Activated CD4-positive, alpha-beta T cell treated with anti-CD3 and anti-CD28 coated beads for 48 hours (primary cell): Measurements from ENCODE around the gene KIF6.

Source experiments
- DNase-seq: peaks from one replicate; pipeline ENCODE4 v3.0.0-alpha.2; 2020

The KIF6 gene

GRCh38 chr6:39409889-39410288 is 315.3 kb downstream of the KIF6 start:
- DNase-seq, result no peak

DNA sequence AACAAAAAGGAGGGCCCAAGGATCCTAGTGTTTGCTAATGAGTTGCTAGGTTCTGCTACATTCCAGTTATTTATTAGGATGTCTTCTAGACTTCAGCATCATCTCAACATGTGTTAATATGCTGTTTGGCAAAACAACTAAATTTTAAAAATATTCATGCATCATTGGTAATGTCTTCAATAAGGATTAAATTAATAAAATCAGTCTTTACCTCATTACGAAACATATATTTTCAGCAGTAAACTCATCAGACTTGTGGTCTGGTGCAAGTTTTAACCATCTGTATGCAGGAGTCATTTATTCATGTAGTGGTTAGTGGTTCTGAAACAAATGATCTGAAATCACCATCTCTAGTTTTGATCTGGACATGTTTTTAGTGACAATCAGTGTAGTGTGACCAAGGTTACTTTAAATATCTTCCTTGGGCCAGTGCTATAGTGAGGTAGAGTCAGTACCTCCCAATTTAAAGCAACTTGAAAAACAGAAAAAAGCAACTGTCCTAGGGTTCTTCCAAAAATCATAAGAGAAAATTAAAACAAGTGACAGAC is 317.7 kb downstream of the KIF6 start:
- no peak for DNase-seq

DNA sequence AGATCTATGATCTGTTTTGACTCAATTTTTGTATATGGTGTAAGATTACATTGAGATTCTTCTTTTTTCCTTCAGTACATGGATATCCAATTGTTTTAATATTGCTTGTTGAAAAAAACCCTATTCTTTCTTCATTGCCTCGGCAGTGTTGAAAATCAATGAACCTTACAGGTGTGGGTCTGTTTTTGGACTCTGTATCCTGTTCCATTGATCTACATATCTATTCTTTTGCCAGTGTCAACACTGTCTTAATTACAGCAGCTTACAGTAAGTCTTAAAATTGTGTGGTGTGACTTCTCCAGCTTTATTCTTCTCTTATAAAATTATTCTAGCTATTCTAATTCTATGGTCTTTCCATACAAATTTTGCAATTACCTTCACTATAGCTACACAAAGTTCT is 320.9 kb downstream of the KIF6 start:
- no peak for DNase-seq

DNA sequence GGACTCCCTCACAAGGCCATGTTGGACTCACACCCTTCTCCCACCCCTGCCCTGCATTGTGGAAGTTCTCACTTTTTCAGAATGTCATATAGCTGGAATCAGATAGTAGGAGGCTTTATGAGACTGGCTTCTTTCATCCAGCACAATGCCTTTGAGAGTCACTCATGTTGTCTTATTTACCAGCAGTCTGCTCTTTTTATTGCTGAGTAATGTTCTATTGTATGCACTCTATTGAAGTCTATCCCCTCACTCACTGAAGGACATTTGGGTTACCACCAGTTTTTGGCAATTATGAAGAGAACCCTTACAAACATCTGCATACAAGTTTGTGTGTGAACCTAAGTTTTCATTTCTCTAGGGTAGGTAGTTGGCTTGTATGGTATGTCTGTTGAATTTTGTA is 321.9 kb downstream of the KIF6 start:
- DNase-seq, result no peak

GRCh38 chr6:39402239-39402751 is 322.9 kb downstream of the KIF6 start:
- DNase-seq, result no peak

GRCh38 chr6:39401376-39401775 is 323.8 kb downstream of the KIF6 start:
- DNase-seq, result no peak

DNA sequence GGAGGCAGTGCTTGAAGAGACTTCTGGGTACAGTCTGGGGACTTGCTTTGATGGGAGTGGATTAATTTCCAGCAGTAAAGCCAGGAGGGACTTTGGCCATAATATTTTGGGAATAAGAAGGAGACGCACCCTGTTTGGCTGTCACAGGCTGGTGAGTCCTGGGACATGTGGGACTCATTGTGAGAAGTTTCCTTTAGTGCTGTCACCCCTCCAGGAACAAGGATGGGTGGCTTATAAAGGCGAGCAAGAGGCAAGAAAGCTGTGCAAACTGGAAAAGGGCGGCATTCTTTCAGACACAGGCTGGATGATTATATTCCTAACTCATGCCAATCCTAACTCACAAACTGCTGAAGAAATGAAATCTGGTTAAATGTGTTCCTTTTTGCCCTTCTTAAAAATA is 325.2 kb downstream of the KIF6 start:
- no peak for DNase-seq

DNA sequence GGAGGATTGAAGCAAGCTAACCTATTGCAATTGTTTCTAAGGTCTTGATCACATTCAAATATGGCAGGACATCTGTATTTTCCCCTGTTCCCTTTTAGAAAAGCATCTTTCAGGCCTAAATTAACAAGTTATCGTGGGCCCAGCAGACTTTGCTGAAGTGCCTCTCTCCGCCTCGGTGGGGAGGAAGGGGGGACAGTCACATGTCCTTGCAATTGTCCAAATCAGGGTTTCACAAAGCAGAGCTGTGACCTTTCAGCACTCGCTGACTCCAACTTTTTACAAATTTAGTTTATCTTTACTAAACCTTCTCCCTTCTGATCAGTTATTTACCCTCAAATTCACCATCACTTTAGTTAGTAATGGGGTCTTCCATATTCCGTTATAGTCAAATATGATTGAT is 328.4 kb downstream of the KIF6 start:
- DNase-seq, result no peak

DNA sequence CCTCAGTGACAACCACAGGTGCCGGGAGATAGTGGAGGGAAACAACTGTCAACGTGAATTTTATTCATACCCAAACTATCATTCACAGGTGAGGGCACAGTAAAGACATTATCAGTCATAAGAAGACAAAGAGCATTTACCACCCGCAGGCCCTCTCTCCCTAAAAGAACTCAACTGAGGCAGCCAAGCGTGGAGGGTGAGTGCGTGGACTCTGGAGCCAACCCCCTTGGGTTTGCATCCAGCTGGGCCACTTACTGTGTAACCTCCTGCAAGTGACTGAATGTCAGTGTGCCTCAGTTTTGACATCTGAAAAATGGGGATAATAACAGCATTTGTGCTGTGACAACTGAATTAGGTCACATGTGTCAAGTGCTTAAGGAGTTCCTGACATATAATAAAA is 332.1 kb downstream of the KIF6 start:
- no peak for DNase-seq

DNA sequence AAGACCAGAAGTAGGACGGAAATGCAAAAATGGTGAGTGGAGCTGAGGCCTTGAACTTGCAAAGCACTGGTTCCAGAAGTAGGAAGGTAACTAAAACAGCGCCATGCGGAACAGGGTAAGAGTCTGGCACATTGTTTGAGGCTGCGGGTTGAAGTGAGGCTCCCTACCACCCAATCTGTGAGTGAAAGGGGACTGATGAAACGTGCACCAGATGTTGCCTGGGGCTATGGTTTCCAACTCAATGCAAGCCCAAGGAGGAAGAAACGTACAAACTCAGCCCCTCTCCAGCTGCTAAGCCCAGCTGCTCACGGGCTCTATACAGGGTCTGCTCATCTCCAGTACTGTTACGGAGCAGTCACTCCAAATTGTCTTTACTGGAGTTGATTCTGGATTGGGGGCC is 334.0 kb downstream of the KIF6 start:
- no peak for DNase-seq

DNA sequence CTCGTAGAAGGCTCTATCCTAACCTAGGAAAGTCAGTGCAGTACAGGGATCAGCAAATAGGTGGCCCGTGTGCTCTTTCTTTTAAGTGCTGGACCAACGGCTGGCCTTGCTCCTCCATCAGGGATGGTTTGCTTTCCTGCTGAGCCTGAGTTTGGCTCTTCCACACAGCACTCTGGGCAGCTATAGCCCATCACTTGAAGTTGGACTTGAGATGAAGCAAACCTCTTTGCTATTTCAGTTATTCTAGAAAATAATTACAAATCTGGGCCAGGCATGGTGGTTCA is 335.8 kb downstream of the KIF6 start:
- no peak for DNase-seq

- no peak for DNase-seq
Measured at GRCh38 chr6:39388606-39389483, 336.4 kb downstream of the KIF6 start.

- no peak for DNase-seq
Measured at GRCh38 chr6:39387785-39388184, 337.4 kb downstream of the KIF6 start.

DNA sequence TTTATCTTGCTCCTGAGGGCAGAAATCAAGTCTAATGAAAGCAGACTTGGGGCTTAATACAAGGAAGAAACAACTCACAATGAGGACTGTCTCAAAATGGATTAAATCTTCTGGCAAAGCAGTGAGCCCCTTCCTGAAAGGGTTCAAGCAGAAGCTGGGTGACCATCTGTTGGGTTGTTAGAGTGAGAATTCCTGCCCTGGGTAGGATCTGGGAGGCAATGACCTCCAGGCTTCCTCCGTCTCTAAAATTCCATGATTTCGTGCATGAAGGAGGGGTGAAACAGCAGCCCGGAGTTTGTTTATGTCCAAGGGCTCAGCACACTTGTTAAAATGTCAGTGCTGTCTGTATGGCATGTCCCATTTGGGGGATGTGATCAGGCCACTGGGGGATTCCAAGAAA is 338.7 kb downstream of the KIF6 start:
- no peak for DNase-seq

GRCh38 chr6:39381550-39382140 is 343.6 kb downstream of the KIF6 start:
- no peak for DNase-seq

GRCh38 chr6:39380837-39381549 is 344.2 kb downstream of the KIF6 start:
- no peak for DNase-seq

- no peak for DNase-seq
Measured at GRCh38 chr6:39378960-39379425, 346.2 kb downstream of the KIF6 start.

- no peak for DNase-seq
Measured at GRCh38 chr6:39378175-39378959, 346.8 kb downstream of the KIF6 start.

- peak; percentile 27 for DNase-seq
Measured at GRCh38 chr6:39377539-39377950, 347.7 kb downstream of the KIF6 start.

DNA sequence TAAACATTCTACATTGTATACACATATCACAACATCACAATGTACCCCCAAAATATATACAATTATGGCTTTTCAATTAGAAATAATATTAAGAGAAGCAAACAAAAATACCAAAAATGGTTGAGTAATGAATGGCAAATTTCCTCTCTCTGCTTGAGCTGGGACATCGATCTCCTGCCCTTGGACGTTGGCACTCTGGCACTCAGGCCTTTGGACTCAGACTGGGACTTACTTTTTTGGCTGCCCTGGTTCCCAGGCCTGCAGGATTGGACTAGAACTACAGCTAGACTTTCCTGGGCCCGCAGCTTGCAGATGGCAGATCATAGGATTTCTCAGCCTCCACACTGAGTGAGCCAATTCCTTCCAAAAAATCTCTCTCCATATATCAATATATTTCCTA is 349.8 kb downstream of the KIF6 start:
- DNase-seq, result no peak

DNA sequence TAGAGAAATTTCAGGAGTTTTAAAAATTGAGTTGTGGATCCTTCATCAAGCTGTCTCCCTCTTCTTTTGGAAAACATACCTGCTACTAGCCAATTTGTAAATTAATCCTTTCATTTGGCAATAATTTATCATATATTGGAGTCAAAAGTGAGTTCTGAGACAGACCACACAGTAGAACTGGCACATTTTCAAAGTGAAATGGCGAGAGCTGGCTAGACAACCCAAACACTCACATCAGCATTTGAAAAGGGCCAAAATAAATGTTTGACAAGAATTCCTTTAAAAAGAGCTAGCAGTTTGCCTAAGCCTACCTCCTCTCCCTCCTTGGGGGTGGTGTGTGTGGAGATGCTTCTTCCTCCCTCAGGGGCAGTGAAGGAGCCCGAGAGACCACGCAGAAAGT is 354.8 kb downstream of the KIF6 start:
- DNase-seq, result no peak

DNA sequence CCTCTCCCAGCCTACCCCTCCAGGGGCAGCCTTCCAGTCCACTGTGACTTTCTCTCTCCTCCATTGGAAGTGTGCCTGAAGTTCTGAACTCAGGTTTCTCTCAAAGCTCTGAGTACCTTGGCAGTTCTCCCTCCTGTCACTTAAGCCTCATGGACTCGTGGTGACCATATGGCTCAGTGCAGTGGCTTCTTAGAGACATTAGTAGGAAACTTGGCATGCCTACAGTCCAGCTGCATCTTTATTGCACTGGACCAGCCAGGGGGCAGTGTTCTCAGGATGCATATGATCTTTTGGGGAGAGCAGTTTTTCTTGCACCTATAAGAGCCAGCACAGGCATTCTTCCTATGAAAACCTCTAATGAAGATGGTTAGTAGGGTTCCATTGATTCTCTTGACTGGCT is 355.2 kb downstream of the KIF6 start:
- no peak for DNase-seq

DNA sequence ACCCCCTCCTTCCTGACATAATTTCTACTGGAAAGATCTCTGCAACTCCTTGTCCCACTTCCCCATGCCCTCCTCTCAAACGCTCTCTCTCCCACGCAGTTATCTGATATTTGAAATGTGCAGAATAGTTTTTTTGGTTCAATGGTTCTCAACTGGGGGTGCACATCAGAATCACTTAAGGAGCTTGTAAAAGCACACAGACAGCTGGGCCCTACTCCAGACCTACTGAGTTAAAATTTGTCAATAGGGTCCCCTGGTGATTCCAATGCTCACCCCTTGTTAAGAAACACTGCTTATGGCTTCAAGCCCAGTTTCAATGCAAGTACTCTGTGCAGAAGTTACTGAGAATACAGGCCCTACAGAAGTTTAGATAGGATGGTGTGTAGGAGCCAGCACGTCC is 357.5 kb downstream of the KIF6 start:
- no peak for DNase-seq
